RCC 7860 (cell line): ENCODE results near the gene EPN3.

Experiments
- DNase-seq: peaks from one replicate; pipeline ENCODE4 v3.0.0-alpha.2; 2015; ENCODE audit warnings: low spot score
- FAIRE-seq: peaks from 2 replicates; lab custom pipeline; 2012; peaks lifted over from hg19 to GRCh38; lab: Jason Lieb, UNC

EPN3 gene

GRCh38 chr17:50547736-50548083 is 15.2 kb downstream of the EPN3 start:
- no peak for FAIRE-seq
- no peak for DNase-seq

GRCh38 chr17:50548831-50549230 is 16.3 kb downstream of the EPN3 start:
- FAIRE-seq = no peak
- DNase-seq = no peak

- DNase-seq (no peak), FAIRE-seq (no peak)
Observed at GRCh38 chr17:50549256-50549941, 16.9 kb downstream of the EPN3 start.

GRCh38 chr17:50549969-50550368 is 17.4 kb downstream of the EPN3 start:
- FAIRE-seq (no peak), DNase-seq (no peak)

GRCh38 chr17:50550661-50551432 is 18.3 kb downstream of the EPN3 start:
- no peak for FAIRE-seq
- DNase-seq = peak; percentile 44

GRCh38 chr17:50551433-50551815 is 18.9 kb downstream of the EPN3 start:
- DNase-seq (no peak), FAIRE-seq (no peak)

GRCh38 chr17:50551884-50552283 is 19.3 kb downstream of the EPN3 start:
- no peak for FAIRE-seq
- no peak for DNase-seq

GRCh38 chr17:50554201-50554600 is 21.7 kb downstream of the EPN3 start:
- DNase-seq (no peak), FAIRE-seq (no peak)

GRCh38 chr17:50556803-50557202 is 24.3 kb downstream of the EPN3 start:
- DNase-seq (no peak), FAIRE-seq (no peak)

GRCh38 chr17:50557630-50558029 is 25.1 kb downstream of the EPN3 start:
- FAIRE-seq = no peak
- DNase-seq = no peak

- FAIRE-seq (no peak), DNase-seq (no peak)
Observed at GRCh38 chr17:50558091-50558490, 25.6 kb downstream of the EPN3 start.

GRCh38 chr17:50558581-50558940 is 26.0 kb downstream of the EPN3 start:
- DNase-seq = no peak
- no peak for FAIRE-seq

- FAIRE-seq (no peak), DNase-seq (no peak)
Observed at GRCh38 chr17:50558941-50559614, 26.5 kb downstream of the EPN3 start.

GRCh38 chr17:50559674-50560184 is 27.2 kb downstream of the EPN3 start:
- DNase-seq = peak; percentile 7
- no peak for FAIRE-seq

GRCh38 chr17:50560185-50560824 is 27.8 kb downstream of the EPN3 start, which contains the start of gene CACNA1G:
Gene CACNA1G, plus strand, starts transcription at chr17:50560715. Its CDS starts 745 bp downstream, at chr17:50561460.
- FAIRE-seq = no peak

GRCh38 chr17:50560931-50561745 is 28.6 kb downstream of the EPN3 start:
- FAIRE-seq (no peak), DNase-seq (no peak)

More at GRCh38 chr17:50560185-50560824, 27.8 kb downstream of the EPN3 start, which contains the start of gene CACNA1G:
- DNase-seq = peak; percentile 33

- no peak for DNase-seq
- FAIRE-seq = no peak
Observed at GRCh38 chr17:50561746-50562141, 29.2 kb downstream of the EPN3 start.

GRCh38 chr17:50562242-50563091 is 29.9 kb downstream of the EPN3 start:
- no peak for FAIRE-seq
- DNase-seq = no peak

- FAIRE-seq = no peak
- DNase-seq = no peak
Observed at GRCh38 chr17:50563092-50563511, 30.6 kb downstream of the EPN3 start.
